ENCODE results near the gene ABCA3.

DNA sequence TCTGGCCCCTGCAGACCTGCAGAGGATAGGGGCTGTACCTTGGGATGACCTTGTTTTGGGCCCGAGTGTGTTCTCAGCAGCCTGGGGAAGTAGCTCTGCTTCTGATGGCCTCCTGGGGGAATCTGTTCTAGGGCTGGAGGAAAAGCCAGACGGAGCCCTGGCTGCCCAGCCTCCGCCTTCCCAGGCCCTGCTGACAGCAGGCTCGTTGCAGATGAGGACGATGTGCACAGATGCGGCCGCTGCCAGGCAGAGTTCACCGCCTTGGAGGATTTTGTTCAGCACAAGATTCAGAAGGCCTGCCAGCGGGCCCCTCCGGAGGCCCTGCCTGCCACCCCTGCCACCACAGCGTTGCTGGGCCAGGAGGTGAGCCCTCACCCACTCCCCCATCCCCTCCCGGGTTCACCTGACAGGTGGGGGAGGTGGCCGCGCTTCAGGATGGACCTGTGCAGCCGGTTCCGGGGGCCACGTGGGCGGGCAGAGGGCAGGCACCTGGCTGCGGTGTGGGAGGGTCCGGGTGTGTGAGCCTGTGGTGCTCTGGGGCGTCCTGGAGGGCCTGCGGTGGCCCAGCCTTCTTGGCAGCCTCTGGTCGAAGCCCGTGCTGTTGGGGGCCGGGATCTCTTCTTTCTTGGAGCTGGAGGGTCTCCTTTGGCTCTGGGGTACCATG is 112.2 kb downstream of the ABCA3 start:
- TF ChIP-seq, protein P1, sequence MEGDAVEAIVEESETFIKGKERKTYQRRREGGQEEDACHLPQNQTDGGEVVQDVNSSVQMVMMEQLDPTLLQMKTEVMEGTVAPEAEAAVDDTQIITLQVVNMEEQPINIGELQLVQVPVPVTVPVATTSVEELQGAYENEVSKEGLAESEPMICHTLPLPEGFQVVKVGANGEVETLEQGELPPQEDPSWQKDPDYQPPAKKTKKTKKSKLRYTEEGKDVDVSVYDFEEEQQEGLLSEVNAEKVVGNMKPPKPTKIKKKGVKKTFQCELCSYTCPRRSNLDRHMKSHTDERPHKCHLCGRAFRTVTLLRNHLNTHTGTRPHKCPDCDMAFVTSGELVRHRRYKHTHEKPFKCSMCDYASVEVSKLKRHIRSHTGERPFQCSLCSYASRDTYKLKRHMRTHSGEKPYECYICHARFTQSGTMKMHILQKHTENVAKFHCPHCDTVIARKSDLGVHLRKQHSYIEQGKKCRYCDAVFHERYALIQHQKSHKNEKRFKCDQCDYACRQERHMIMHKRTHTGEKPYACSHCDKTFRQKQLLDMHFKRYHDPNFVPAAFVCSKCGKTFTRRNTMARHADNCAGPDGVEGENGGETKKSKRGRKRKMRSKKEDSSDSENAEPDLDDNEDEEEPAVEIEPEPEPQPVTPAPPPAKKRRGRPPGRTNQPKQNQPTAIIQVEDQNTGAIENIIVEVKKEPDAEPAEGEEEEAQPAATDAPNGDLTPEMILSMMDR (IDR thresholded peaks at IDR 0.05), result no peak
- TF ChIP-seq ZFX (IDR thresholded peaks at IDR 0.05; ENCODE audit: borderline replicate concordance), result no peak
